HG02763 (cell line): Measurements from ENCODE around the gene ARHGEF12.

Experiments used
- ATAC-seq: cut with Tn5 transposase; IDR thresholded peaks from one replicate; pipeline ENCODE4 v1.9.1; 2021; ENCODE audit warnings: mild to moderate bottlenecking, moderate library complexity; ENCODE audit not compliant: unreplicated experiment

ARHGEF12 gene

GRCh38 chr11:120383518-120384155 lies 47.4 kb downstream of the ARHGEF12 start:
- ATAC-seq, result no peak

GRCh38 chr11:120384476-120384875 lies 48.3 kb downstream of the ARHGEF12 start:
- no peak for ATAC-seq

- ATAC-seq, result no peak
Measured at GRCh38 chr11:120385110-120385509, 48.9 kb downstream of the ARHGEF12 start.

GRCh38 chr11:120385655-120386054 lies 49.4 kb downstream of the ARHGEF12 start:
- no peak for ATAC-seq

- no peak for ATAC-seq
Measured at GRCh38 chr11:120386318-120386717, 50.1 kb downstream of the ARHGEF12 start.

GRCh38 chr11:120386774-120387371 lies 50.7 kb downstream of the ARHGEF12 start:
- no peak for ATAC-seq

- no peak for ATAC-seq
Measured at GRCh38 chr11:120388261-120388660, 52.0 kb downstream of the ARHGEF12 start.

- no peak for ATAC-seq
Measured at GRCh38 chr11:120389693-120390584, 53.7 kb downstream of the ARHGEF12 start.

- no peak for ATAC-seq
Measured at GRCh38 chr11:120390585-120390922, 54.3 kb downstream of the ARHGEF12 start.

GRCh38 chr11:120391292-120391691 lies 55.1 kb downstream of the ARHGEF12 start:
- no peak for ATAC-seq

- no peak for ATAC-seq
Measured at GRCh38 chr11:120391854-120392253, 55.6 kb downstream of the ARHGEF12 start.

GRCh38 chr11:120392314-120392713 lies 56.1 kb downstream of the ARHGEF12 start:
- no peak for ATAC-seq

GRCh38 chr11:120392793-120393192 lies 56.6 kb downstream of the ARHGEF12 start:
- no peak for ATAC-seq

GRCh38 chr11:120394119-120394518 lies 57.9 kb downstream of the ARHGEF12 start:
- no peak for ATAC-seq

GRCh38 chr11:120395778-120396177 lies 59.6 kb downstream of the ARHGEF12 start:
- no peak for ATAC-seq

GRCh38 chr11:120398132-120398531 lies 61.9 kb downstream of the ARHGEF12 start:
- no peak for ATAC-seq

- no peak for ATAC-seq
Measured at GRCh38 chr11:120399307-120399706, 63.1 kb downstream of the ARHGEF12 start.

GRCh38 chr11:120400564-120401364 lies 64.6 kb downstream of the ARHGEF12 start:
- no peak for ATAC-seq

- ATAC-seq, result no peak
Measured at GRCh38 chr11:120401506-120401905, 65.3 kb downstream of the ARHGEF12 start.

GRCh38 chr11:120403966-120404365 lies 67.8 kb downstream of the ARHGEF12 start:
- no peak for ATAC-seq

GRCh38 chr11:120404495-120404894 lies 68.3 kb downstream of the ARHGEF12 start:
- no peak for ATAC-seq
